GM10248 (cell line): ENCODE results near the gene ANO2.
"Not testable (repeated sequence)": the region's sequence is repeated elsewhere in the genome, so short reads cannot be mapped to it uniquely, and the experiment has no call there.

Experiments used
- CTCF ChIA-PET: fragments of 300-600 bp; sonication (Branson Sonifier 250); formaldehyde crosslinking; extraction: SDS; loops from one replicate; lab custom pipeline; 2021; ENCODE audit warnings: antibody characterized with exemption; lab: Yijun Ruan, JAX
- POLR2A ChIA-PET: fragments of 350-650 bp; sonication (Branson Sonifier 250); formaldehyde crosslinking; extraction: SDS; loops from one replicate; lab custom pipeline; 2020; ENCODE audit warnings: antibody characterized with exemption; lab: Yijun Ruan, JAX
- DNase-seq: peaks from one replicate; pipeline ENCODE4 v3.0.0; 2012; ENCODE audit errors: extremely low spot score
- TF ChIP-seq, protein P1 (sequence below): IDR thresholded peaks from 2 replicates; pipeline ENCODE4 v1.5.1; 2012; ENCODE audit warnings: mild to moderate bottlenecking, low read depth; ENCODE audit errors: extremely low read depth, missing control alignments, control extremely low read depth

Gene ANO2

DNA sequence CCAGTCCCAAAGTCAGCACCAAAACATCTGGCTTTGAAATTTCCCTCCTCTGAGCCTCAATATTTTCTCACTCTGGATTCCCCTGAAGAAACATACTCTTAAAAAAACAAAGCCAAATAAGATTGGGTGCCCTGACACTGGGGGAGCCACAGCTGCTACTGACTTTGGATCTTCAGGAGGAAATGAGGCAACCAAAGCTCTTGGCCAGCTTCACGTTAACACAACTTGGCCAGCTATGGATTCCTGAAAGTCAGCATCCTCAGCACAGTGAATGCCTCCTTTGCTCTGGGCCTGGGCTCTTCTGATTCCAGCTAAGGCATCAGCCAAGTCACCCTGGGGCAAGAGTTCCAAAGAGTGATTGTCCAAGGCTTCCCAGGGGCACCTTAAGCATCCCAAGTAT is 254.8 kb downstream of the ANO2 start:
- TF ChIP-seq, protein P1, sequence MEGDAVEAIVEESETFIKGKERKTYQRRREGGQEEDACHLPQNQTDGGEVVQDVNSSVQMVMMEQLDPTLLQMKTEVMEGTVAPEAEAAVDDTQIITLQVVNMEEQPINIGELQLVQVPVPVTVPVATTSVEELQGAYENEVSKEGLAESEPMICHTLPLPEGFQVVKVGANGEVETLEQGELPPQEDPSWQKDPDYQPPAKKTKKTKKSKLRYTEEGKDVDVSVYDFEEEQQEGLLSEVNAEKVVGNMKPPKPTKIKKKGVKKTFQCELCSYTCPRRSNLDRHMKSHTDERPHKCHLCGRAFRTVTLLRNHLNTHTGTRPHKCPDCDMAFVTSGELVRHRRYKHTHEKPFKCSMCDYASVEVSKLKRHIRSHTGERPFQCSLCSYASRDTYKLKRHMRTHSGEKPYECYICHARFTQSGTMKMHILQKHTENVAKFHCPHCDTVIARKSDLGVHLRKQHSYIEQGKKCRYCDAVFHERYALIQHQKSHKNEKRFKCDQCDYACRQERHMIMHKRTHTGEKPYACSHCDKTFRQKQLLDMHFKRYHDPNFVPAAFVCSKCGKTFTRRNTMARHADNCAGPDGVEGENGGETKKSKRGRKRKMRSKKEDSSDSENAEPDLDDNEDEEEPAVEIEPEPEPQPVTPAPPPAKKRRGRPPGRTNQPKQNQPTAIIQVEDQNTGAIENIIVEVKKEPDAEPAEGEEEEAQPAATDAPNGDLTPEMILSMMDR = no peak
- DNase-seq = no peak
- POLR2A ChIA-PET = no interaction called here
- CTCF ChIA-PET = no interaction called here

DNA sequence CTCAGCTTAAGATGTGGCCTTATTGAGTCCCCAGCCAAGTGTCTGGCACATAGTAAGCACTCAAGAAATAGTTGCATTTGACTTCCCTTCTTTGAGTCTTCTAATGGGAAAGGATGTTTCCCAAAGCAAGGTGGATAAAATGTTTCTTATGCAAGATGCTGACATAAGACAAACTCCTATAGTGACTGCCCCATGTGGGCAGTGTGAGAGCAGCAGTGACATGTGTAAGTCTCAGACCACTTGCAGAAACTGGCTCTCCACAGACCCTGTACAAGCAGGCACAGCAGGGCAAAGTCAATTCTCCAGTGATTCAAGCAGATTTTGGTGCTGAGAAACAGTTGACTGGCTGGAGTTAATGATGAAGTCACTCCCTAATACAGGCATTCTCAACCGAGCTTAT is 255.3 kb downstream of the ANO2 start:
- CTCF ChIA-PET = no interaction called here
- POLR2A ChIA-PET = no interaction called here
- DNase-seq = no peak
- TF ChIP-seq, protein P1 = no peak

DNA sequence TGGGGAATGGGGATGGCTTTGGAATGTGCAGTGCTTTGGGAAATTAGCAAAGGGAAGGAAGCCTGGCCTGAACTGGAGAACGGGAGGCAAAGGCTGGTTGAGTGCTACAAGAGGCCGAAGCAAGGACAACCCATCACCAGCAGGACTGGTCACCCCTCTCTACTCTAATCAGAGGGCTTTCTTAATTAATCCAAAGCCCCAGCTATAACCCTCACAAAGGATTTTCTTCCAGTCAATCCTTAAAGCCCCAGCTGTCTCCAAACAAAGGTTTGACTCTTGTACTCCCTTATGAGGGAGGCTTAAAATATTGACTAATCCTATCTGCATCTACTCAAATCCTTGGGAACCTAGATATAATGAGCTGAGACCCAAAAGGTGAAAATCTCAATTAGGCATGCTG is 256.8 kb downstream of the ANO2 start:
- no peak for DNase-seq
- TF ChIP-seq, protein P1 = no peak
- POLR2A ChIA-PET = no interaction called here
- CTCF ChIA-PET = no interaction called here

DNA sequence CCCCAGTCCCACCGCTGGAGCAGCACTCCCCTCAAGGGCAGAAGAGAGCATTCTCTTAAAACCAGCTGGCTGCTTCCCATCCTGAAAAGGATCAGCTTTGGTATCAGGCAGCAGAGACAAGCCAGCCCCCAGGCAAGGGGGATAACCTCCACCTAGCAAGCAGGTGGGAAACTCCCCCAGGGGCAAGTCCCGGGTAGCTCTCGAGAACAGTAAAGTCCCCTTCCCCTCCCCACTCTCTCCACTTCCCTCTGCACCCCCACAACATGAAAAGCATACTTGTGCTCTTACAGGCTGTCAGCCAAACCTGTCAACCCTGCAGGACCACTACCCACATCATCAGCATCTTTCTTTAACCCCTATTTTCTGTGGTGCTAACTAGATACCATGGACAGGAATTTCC is 259.1 kb downstream of the ANO2 start:
- TF ChIP-seq, protein P1 = no peak
- DNase-seq = peak; percentile 33
- ChIA-PET CTCF (no interaction called here), POLR2A (no interaction called here)

DNA sequence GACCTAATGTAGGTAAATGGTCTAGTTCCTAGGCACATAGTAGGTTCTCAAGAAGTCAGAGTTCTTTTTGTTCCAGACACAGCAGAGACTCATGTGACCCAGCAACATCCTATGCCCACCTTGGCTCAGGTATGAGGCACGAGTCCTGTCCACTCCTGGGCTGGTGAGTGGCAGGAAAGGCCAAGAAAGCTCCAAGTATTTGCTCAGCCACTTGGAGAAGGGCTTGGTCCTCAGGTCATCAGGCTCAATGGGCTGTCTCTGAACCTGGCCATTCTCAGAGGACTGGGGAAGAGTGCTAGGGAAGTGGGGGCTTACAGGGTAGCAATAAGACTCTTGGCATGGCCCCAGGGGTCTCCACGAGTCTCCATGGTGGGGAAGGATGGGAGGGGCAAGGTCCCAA is 260.1 kb downstream of the ANO2 start:
- no peak for DNase-seq
- ChIA-PET CTCF (no interaction called here), POLR2A (no interaction called here)
- TF ChIP-seq, protein P1 = no peak

DNA sequence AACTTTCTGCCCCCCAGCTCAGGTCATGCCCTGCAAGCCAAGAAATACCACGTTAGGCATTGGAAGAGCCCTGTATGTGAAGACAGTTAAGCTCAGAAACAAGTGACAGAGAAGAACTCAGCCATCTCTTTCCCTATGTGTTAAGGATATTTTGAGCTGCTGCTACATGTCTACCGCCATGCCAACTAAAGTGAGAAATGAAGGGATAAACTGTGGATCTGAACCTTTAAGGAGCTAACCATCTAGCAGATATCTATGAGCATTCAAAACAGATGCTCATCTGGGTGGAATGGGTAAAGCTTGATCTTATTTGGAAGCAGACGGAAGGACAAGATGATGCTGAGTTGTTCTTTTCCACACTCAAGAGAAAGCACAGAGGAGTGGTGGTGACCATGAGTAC is 262.5 kb downstream of the ANO2 start:
- ChIA-PET CTCF (no interaction called here), POLR2A (no interaction called here)
- DNase-seq = no peak
- TF ChIP-seq, protein P1 = no peak

DNA sequence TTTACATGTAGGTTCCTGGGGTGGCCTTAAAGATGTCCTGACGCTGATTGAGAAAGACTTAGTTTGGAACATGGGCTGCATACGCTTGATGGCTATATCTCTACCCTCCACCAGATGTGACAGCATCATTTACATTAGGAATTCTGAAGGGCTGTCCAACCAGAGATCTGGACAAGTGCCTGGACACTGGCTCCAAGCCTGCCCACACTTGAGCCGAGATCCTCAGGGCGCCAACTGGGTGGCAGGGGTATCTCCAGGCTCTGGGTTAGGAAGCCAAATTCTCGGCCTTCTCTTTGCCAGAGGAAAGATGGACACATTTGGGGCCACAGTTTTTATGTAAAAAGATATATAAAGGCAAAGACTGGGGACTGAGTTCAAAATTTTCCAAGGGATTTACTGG is 266.9 kb downstream of the ANO2 start:
- DNase-seq = no peak
- TF ChIP-seq, protein P1 = no peak
- ChIA-PET POLR2A (no interaction called here), CTCF (no interaction called here)

DNA sequence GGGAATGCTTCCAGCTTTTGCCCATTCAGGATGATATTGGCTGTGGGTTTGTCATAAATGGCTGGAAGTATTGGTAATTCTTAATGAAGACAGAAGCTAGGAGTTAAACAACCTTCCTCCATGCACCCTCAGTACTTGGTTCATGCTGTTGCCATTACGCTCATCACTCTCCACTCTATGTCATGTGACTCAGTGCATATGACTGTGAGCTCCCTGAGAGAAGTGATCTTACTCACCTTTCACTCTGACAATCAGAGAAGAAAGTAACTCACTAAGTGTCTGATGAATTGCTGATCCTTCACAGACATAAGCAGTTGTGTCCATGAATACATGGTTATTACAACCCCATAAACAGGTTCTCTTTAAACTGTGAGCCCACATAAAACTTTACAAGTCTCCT is 275.4 kb downstream of the ANO2 start:
- POLR2A ChIA-PET, DNase-seq, CTCF ChIA-PET: not testable (repeated sequence)
